ENCODE data around the gene ERP44.

The ERP44 gene

GRCh38 chr9:99977033-99977792, 121.6 kb downstream of the ERP44 start:
- TF ChIP-seq CTCF (IDR thresholded peaks at IDR 0.05; ENCODE audit: low read depth, low read length): no peak
- in situ Hi-C loops (cut with HindIII; ENCODE audit: low sequenced_read_pairs): no loop called here
- no peak for DNase-seq (ENCODE audit: low read depth, low spot score)
- no peak overlapping the region for H3K4me3 ChIP-seq (ENCODE audit: low read depth, low read length)

GRCh38 chr9:99973455-99973854, 125.3 kb downstream of the ERP44 start:
- in situ Hi-C loops (cut with HindIII; ENCODE audit: low sequenced_read_pairs): no loop called here
- no peak overlapping the region for H3K4me3 ChIP-seq (ENCODE audit: low read depth, low read length)
- TF ChIP-seq CTCF (IDR thresholded peaks at IDR 0.05; ENCODE audit: low read depth, low read length): no peak

GRCh38 chr9:99971410-99971809, 127.4 kb downstream of the ERP44 start:
- no peak for TF ChIP-seq CTCF (IDR thresholded peaks at IDR 0.05; ENCODE audit: low read depth, low read length)
- H3K4me3 ChIP-seq (ENCODE audit: low read depth, low read length): no peak overlapping the region
- no peak for DNase-seq (ENCODE audit: low read depth, low spot score)
- in situ Hi-C loops (cut with HindIII; ENCODE audit: low sequenced_read_pairs): no loop called here

More at GRCh38 chr9:99973455-99973854, 125.3 kb downstream of the ERP44 start:
- no peak for DNase-seq (ENCODE audit: low read depth, low spot score)

GRCh38 chr9:99970481-99970880, 128.3 kb downstream of the ERP44 start:
- H3K4me3 ChIP-seq (ENCODE audit: low read depth, low read length): no peak overlapping the region
- in situ Hi-C loops (cut with HindIII; ENCODE audit: low sequenced_read_pairs): no loop called here
- no peak for TF ChIP-seq CTCF (IDR thresholded peaks at IDR 0.05; ENCODE audit: low read depth, low read length)
- DNase-seq (ENCODE audit: low read depth, low spot score): no peak

- DNase-seq (ENCODE audit: low read depth, low spot score): no peak
- in situ Hi-C loops (cut with HindIII; ENCODE audit: low sequenced_read_pairs): no loop called here
- no peak overlapping the region for H3K4me3 ChIP-seq (ENCODE audit: low read depth, low read length)
- TF ChIP-seq CTCF (IDR thresholded peaks at IDR 0.05; ENCODE audit: low read depth, low read length): no peak
Observed at GRCh38 chr9:99967457-99967856, 131.3 kb downstream of the ERP44 start.

GRCh38 chr9:99966716-99967115, 132.1 kb downstream of the ERP44 start:
- peak; percentile 35 for DNase-seq (ENCODE audit: low read depth, low spot score)
- in situ Hi-C loops (cut with HindIII; ENCODE audit: low sequenced_read_pairs): no loop called here
- no peak overlapping the region for H3K4me3 ChIP-seq (ENCODE audit: low read depth, low read length)
- no peak for TF ChIP-seq CTCF (IDR thresholded peaks at IDR 0.05; ENCODE audit: low read depth, low read length)

Measured in astrocyte of the spinal cord (primary cell).